ENCODE results near the gene FYN.

Gene FYN

GRCh38 chr6:111805511-111806164, 67.6 kb downstream of the FYN start:
- no peaks in the 10 kb centered on the region for H3K27me3 ChIP-seq (ENCODE audit: insufficient read depth, low read length, poor library complexity)
- H2AFZ ChIP-seq (ENCODE audit: low read depth, low read length) = no peak overlapping the region
- H3K36me3 ChIP-seq (ENCODE audit: insufficient read depth, low read length) = peaks cover 5% of the 10 kb centered on the region; the same call in 1 of the 2 replicates
- H3K27ac ChIP-seq (ENCODE audit: low read length) = no peak overlapping the region
- no peak overlapping the region for H3K9ac ChIP-seq (ENCODE audit: low read depth, low read length)
- peaks cover 8% of the 10 kb centered on the region; the same call in 1 of the 2 replicates for H4K20me1 ChIP-seq (ENCODE audit: insufficient read depth, low read length)
- H3K4me1 ChIP-seq (ENCODE audit: insufficient read depth, low read length) = no peaks in the 10 kb centered on the region
- H3K4me3 ChIP-seq (ENCODE audit: low read depth in 1 of 2, low read length in 2 of 2) = no peak overlapping the region
- peaks cover 23% of the 10 kb centered on the region for H3K79me2 ChIP-seq (ENCODE audit: insufficient read depth, low read length)
- no peak for DNase-seq
- H3K4me2 ChIP-seq (ENCODE audit: insufficient read depth, low read length) = no peak overlapping the region
- ATAC-seq (ENCODE audit: insufficient read depth, low read depth) = no peak
- no peak for TF ChIP-seq EZH2 (IDR thresholded peaks at IDR 0.05; ENCODE audit: borderline replicate concordance, low read depth, low read length, severe bottlenecking)
- no peak for TF ChIP-seq CTCF (IDR thresholded peaks at IDR 0.05; ENCODE audit: borderline replicate concordance, extremely low read depth, low read length, poor library complexity, severe bottlenecking)
- H3K9me3 ChIP-seq (ENCODE audit: insufficient read depth, low read length, severe bottlenecking) = no peaks in the 10 kb centered on the region

GRCh38 chr6:111804627-111805235, 68.5 kb downstream of the FYN start:
- Histone ChIP-seq H3K4me2 (ENCODE audit: insufficient read depth, low read length) (no peak overlapping the region), H3K27me3 (ENCODE audit: insufficient read depth, low read length, poor library complexity) (no peaks in the 10 kb centered on the region), H3K27ac (ENCODE audit: low read length) (no peak overlapping the region), H3K4me3 (ENCODE audit: low read depth in 1 of 2, low read length in 2 of 2) (no peak overlapping the region), H2AFZ (ENCODE audit: low read depth, low read length) (no peak overlapping the region), H3K79me2 (ENCODE audit: insufficient read depth, low read length) (peaks cover 26% of the 10 kb centered on the region), H3K9ac (ENCODE audit: low read depth, low read length) (no peak overlapping the region), H4K20me1 (ENCODE audit: insufficient read depth, low read length) (peaks cover 8% of the 10 kb centered on the region; the same call in 1 of the 2 replicates), H3K4me1 (ENCODE audit: insufficient read depth, low read length) (no peaks in the 10 kb centered on the region), H3K9me3 (ENCODE audit: insufficient read depth, low read length, severe bottlenecking) (no peaks in the 10 kb centered on the region), H3K36me3 (ENCODE audit: insufficient read depth, low read length) (peaks cover 5% of the 10 kb centered on the region; the same call in 1 of the 2 replicates)
- ATAC-seq (ENCODE audit: insufficient read depth, low read depth) (no peak), DNase-seq (no peak)
- no peak for TF ChIP-seq EZH2 (IDR thresholded peaks at IDR 0.05; ENCODE audit: borderline replicate concordance, low read depth, low read length, severe bottlenecking)
- TF ChIP-seq CTCF (IDR thresholded peaks at IDR 0.05; ENCODE audit: borderline replicate concordance, extremely low read depth, low read length, poor library complexity, severe bottlenecking) = no peak

- no peak for TF ChIP-seq CTCF (IDR thresholded peaks at IDR 0.05; ENCODE audit: borderline replicate concordance, extremely low read depth, low read length, poor library complexity, severe bottlenecking)
- TF ChIP-seq EZH2 (IDR thresholded peaks at IDR 0.05; ENCODE audit: borderline replicate concordance, low read depth, low read length, severe bottlenecking) = no peak
- H3K79me2 ChIP-seq (ENCODE audit: insufficient read depth, low read length) = peaks cover 30% of the 10 kb centered on the region
- no peak overlapping the region for H3K4me3 ChIP-seq (ENCODE audit: low read depth in 1 of 2, low read length in 2 of 2)
- peaks cover 8% of the 10 kb centered on the region; the same call in 1 of the 2 replicates for H4K20me1 ChIP-seq (ENCODE audit: insufficient read depth, low read length)
- H3K9me3 ChIP-seq (ENCODE audit: insufficient read depth, low read length, severe bottlenecking) = no peaks in the 10 kb centered on the region
- H3K4me1 ChIP-seq (ENCODE audit: insufficient read depth, low read length) = no peaks in the 10 kb centered on the region
- H3K4me2 ChIP-seq (ENCODE audit: insufficient read depth, low read length) = no peak overlapping the region
- ATAC-seq (ENCODE audit: insufficient read depth, low read depth) = no peak
- DNase-seq = no peak
- no peaks in the 10 kb centered on the region for H3K27me3 ChIP-seq (ENCODE audit: insufficient read depth, low read length, poor library complexity)
- H2AFZ ChIP-seq (ENCODE audit: low read depth, low read length) = no peak overlapping the region
- H3K9ac ChIP-seq (ENCODE audit: low read depth, low read length) = no peak overlapping the region
- H3K36me3 ChIP-seq (ENCODE audit: insufficient read depth, low read length) = no peaks in the 10 kb centered on the region
- H3K27ac ChIP-seq (ENCODE audit: low read length) = no peak overlapping the region
Observed at GRCh38 chr6:111803804-111804203, 69.4 kb downstream of the FYN start.
